Measurements from ENCODE around the gene TGM3.

The TGM3 gene

DNA sequence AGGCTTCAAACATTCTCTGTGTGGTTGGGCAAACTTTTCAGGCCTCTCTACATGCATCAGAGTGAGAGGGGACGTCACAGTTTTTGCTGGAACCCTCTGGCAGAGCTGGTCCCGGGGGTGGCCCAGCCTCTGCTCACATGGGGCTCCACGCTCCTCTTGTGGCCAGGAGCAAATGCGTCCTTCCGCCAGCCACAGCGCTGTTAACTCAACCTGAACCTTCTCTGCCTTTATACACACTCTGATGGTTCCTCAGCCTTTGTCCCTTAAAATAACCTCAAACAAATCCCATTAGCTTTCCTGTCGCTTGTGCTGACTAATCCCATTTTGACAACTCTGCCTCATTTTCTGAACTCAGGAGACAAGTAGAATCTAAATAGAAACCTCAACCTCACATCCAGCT lies 45.5 kb downstream of the TGM3 start:
- no peak for DNase-seq (ENCODE audit: extremely low read depth, low read depth)
- TF ChIP-seq, protein P1, sequence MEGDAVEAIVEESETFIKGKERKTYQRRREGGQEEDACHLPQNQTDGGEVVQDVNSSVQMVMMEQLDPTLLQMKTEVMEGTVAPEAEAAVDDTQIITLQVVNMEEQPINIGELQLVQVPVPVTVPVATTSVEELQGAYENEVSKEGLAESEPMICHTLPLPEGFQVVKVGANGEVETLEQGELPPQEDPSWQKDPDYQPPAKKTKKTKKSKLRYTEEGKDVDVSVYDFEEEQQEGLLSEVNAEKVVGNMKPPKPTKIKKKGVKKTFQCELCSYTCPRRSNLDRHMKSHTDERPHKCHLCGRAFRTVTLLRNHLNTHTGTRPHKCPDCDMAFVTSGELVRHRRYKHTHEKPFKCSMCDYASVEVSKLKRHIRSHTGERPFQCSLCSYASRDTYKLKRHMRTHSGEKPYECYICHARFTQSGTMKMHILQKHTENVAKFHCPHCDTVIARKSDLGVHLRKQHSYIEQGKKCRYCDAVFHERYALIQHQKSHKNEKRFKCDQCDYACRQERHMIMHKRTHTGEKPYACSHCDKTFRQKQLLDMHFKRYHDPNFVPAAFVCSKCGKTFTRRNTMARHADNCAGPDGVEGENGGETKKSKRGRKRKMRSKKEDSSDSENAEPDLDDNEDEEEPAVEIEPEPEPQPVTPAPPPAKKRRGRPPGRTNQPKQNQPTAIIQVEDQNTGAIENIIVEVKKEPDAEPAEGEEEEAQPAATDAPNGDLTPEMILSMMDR (IDR thresholded peaks at IDR 0.05; ENCODE audit: low read depth, low read length), result no peak

DNA sequence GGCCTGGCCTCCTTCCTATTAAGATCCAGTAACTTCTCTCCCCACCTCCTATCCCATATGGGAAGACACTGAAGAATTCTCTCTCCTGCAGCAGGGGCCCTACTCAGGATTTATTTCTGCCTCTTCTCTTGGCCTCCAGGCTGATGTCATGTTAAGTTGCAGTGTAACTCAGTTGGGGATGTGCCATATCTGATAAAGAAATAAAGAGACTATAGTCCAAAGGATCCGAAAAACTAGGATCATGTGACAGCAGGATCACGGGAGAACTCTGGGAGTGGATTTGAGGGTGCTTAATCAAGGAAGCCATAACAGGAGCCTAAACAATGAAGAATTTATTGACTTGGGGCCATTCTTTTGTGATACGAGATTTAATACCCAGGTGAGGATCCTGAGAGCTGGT lies 46.4 kb downstream of the TGM3 start:
- DNase-seq (ENCODE audit: extremely low read depth, low read depth), result no peak
- TF ChIP-seq, protein P1 (IDR thresholded peaks at IDR 0.05; ENCODE audit: low read depth, low read length), result no peak

DNA sequence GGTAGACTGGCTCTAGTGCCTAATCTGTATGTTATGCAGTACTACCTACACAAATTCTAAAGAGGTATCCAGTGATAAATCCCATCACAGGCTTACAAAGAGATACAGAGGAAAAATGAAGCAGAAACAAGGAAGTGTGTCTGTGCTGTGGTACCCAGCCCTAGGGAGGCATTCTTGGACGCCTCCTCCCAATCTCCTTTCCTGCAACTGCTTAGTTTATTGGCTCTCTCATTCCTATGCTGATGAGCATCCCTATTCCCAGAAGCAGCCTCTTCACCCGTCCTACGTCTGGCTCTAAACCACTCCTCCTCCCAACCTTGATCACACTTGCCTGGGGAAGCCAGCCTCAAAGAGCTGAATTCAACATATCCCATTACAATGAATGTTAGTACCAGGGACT lies 50.4 kb downstream of the TGM3 start:
- DNase-seq (ENCODE audit: extremely low read depth, low read depth), result no peak
- TF ChIP-seq, protein P1 (IDR thresholded peaks at IDR 0.05; ENCODE audit: low read depth, low read length), result no peak

DNA sequence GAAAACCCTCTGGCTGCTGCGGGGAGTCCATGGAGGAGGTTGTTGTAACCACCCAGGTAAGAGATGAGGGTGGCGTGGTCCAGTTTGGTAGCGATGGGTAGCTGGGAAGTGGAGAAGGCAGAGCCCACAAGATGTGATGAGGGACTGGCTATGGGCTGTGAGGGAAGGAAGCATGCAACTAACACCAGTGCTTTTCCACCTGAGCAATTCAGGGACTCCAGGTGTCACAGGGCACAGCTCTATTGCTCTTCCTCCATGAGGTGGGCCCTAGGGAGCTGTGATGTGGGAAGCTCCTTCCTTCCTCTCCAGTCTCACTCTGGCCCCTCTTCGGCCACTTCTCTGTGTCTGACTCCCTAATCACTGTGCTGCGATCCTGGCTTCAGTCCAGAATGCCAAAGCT lies 52.5 kb downstream of the TGM3 start:
- TF ChIP-seq, protein P1 (IDR thresholded peaks at IDR 0.05; ENCODE audit: low read depth, low read length), result no peak
- DNase-seq (ENCODE audit: extremely low read depth, low read depth), result no peak

DNA sequence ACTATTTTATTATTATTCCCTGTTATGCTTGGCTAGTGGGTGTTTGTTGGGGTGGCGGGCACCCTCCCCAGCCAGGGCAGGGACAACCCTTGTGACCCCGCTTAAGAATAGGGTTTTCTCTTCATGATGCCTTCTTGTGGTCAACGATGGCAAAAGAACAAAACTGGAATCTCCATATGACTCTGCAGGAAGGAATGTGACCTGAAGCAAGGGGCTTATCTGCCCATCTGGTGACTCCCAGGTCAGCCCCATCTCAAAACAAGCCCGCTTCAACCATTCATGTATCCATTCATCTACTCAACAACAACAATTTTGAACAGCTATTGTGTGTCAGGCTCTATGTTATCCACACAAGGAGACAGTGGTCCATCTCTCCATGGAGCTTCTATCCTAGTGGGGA lies 54.0 kb downstream of the TGM3 start:
- TF ChIP-seq, protein P1 (IDR thresholded peaks at IDR 0.05; ENCODE audit: low read depth, low read length), result no peak
- no peak for DNase-seq (ENCODE audit: extremely low read depth, low read depth)

DNA sequence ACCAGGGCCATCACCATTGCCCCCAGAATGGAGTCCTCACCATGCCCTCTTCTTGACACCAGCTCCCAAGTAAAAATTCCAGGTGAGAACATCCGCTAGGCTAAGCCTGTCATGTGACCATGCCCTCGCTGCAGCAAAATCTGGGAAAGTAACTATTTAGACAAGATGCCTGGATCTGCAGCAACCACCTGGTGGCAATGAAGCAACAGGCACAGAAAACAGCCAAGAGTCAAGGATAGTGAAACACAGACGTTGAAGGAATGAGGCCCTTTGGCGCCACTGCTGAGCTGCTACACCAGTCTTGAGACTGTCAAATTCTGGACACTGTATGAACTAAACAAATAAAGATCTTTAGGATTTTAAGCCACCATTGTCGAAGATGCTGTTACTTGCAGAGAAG lies 54.8 kb downstream of the TGM3 start:
- no peak for DNase-seq (ENCODE audit: extremely low read depth, low read depth)
- TF ChIP-seq, protein P1 (IDR thresholded peaks at IDR 0.05; ENCODE audit: low read depth, low read length), result no peak

- TF ChIP-seq, protein P1 (IDR thresholded peaks at IDR 0.05; ENCODE audit: low read depth, low read length), result no peak
- no peak for DNase-seq (ENCODE audit: extremely low read depth, low read depth)
These were observed 57.4 kb downstream of the TGM3 start for GRCh38 chr20:2353231-2353630.

All from AG09319 (cell line).